IMR-90 (cell line): ENCODE measurements around the gene EFCAB8. TPM values are rescaled to one million over a fixed set of nuclear protein-coding genes. Genes with fewer than 3 reads are reported as not detected.

Experiments
- ATAC-seq: fragments of 200-7000 bp; cut with Tn5 transposase; 2 replicates; pipeline ENCODE4 v1.9.1; 2020; ENCODE audit warnings: low read depth, mild to moderate bottlenecking, moderate library complexity
- BruUV-seq: library from RNA; stranded (reverse); fragments of 400-500 nt; replicated peaks from 2 replicates; lab custom pipeline; 2021; lab: Mats Ljungman, UMichigan
- CTCF ChIA-PET: fragments of 300-600 bp; formaldehyde crosslinking; extraction: SDS; loops from one replicate; lab custom pipeline; 2021; ENCODE audit warnings: antibody characterized with exemption; lab: Yijun Ruan, JAX
- POLR2A ChIA-PET: fragments of 300-600 bp; sonication (Branson Sonifier 250); formaldehyde crosslinking; loops from one replicate; lab custom pipeline; 2022; ENCODE audit warnings: antibody characterized with exemption; ENCODE audit not compliant: unreplicated experiment; lab: Charles Lee
- DNase-seq: peaks from one replicate; pipeline ENCODE4 v3.0.0; 2013
- H2AFZ ChIP-seq: replicated peaks from 2 replicates; pipeline ENCODE3; 2013; ENCODE audit warnings: low read length, mild to moderate bottlenecking; ENCODE audit not compliant: poor library complexity
- H2AK5ac ChIP-seq: 2 replicates; pipeline ENCODE4 v1.6.1; 2013; ENCODE audit warnings: low read depth, low read length, inconsistent platforms
- H2AK9ac ChIP-seq: replicated peaks from 2 replicates; pipeline ENCODE3; 2013; ENCODE audit warnings: mild to moderate bottlenecking, low read depth, low read length, moderate library complexity; ENCODE audit not compliant: poor library complexity
- H2BK120ac ChIP-seq: 2 replicates; pipeline ENCODE4 v1.6.1; 2013; ENCODE audit warnings: low read depth, low read length, inconsistent platforms
- H2BK15ac ChIP-seq: 3 replicates; pipeline ENCODE4 v1.6.1; 2013; ENCODE audit warnings: low read depth, low read length, inconsistent platforms
- H2BK20ac ChIP-seq: 2 replicates; pipeline ENCODE4 v1.6.1; 2013; ENCODE audit warnings: low read depth, mild to moderate bottlenecking, inconsistent platforms, low read length, moderate library complexity
- H2BK5ac ChIP-seq: 2 replicates; pipeline ENCODE4 v1.6.1; 2013; ENCODE audit warnings: mild to moderate bottlenecking, low read depth, low read length, inconsistent platforms; ENCODE audit not compliant: poor library complexity, severe bottlenecking
- H3K14ac ChIP-seq: replicated peaks from 2 replicates; pipeline ENCODE4 v1.6.1; 2013; ENCODE audit warnings: low read depth, low read length, inconsistent platforms
- H3K18ac ChIP-seq: 2 replicates; pipeline ENCODE4 v1.6.1; 2013; ENCODE audit warnings: low read depth, low read length, control low read depth
- H3K23ac ChIP-seq: 2 replicates; pipeline ENCODE4 v1.6.1; 2013; ENCODE audit warnings: low read depth, low read length, inconsistent platforms
- H3K27ac ChIP-seq: 2 replicates; pipeline ENCODE4 v1.5.1; 2013; ENCODE audit warnings: mild to moderate bottlenecking, control low read depth, low read length; ENCODE audit not compliant: insufficient read depth
- H3K27me3 ChIP-seq: 2 replicates; pipeline ENCODE4 v1.6.1; 2013; ENCODE audit warnings: low read length; ENCODE audit not compliant: control insufficient read depth, insufficient read depth
- H3K36me3 ChIP-seq: 2 replicates; pipeline ENCODE4 v1.6.1; 2013; ENCODE audit warnings: low read length, mixed read lengths; ENCODE audit not compliant: control insufficient read depth, insufficient read depth
- H3K4ac ChIP-seq: 2 replicates; pipeline ENCODE4 v1.6.1; 2013; ENCODE audit warnings: low read depth, low read length, inconsistent platforms
- H3K4me1 ChIP-seq: 2 replicates; pipeline ENCODE4 v1.6.1; 2013; ENCODE audit warnings: low read length, mixed read lengths; ENCODE audit not compliant: control insufficient read depth, insufficient read depth
- H3K4me2 ChIP-seq: 2 replicates; pipeline ENCODE4 v1.6.1; 2013; ENCODE audit warnings: low read depth, mild to moderate bottlenecking, control low read depth, low read length, moderate library complexity
- H3K4me3 ChIP-seq: 2 replicates; pipeline ENCODE4 v1.5.1; 2013; ENCODE audit warnings: low read depth, mild to moderate bottlenecking, control low read depth, low read length, moderate library complexity; ENCODE audit not compliant: insufficient read depth
- H3K56ac ChIP-seq: 2 replicates; pipeline ENCODE4 v1.6.1; 2013; ENCODE audit warnings: low read length, inconsistent platforms; ENCODE audit not compliant: insufficient read depth; ENCODE audit errors: extremely low read depth
- H3K79me1 ChIP-seq, 2 experiments: 2 replicates each; pipeline ENCODE4 v1.6.1; 2013; ENCODE audit warnings: low read length in 2 of 2, inconsistent platforms in 1 of 2, low read depth in 1 of 2
- H3K9ac ChIP-seq: 2 replicates; pipeline ENCODE4 v1.6.1; 2013; ENCODE audit warnings: low read depth, low read length, control low read depth
- H3K9me1 ChIP-seq: 2 replicates; pipeline ENCODE4 v1.6.1; 2013; ENCODE audit warnings: low read length, inconsistent platforms; ENCODE audit not compliant: insufficient read depth
- H3K9me3 ChIP-seq: 2 replicates; pipeline ENCODE4 v1.6.1; 2013; ENCODE audit warnings: low read length; ENCODE audit not compliant: control insufficient read depth, insufficient read depth
- H4K20me1 ChIP-seq: 2 replicates; pipeline ENCODE4 v1.6.1; 2013; ENCODE audit warnings: low read length, inconsistent platforms; ENCODE audit not compliant: insufficient read depth
- H4K5ac ChIP-seq: 2 replicates; pipeline ENCODE4 v1.6.1; 2013; ENCODE audit warnings: mild to moderate bottlenecking, low read depth, low read length, control low read depth
- H4K8ac ChIP-seq, 2 experiments: 2 replicates each; pipeline ENCODE4 v1.6.1; 2013; ENCODE audit warnings: low read depth in 2 of 2, low read length in 2 of 2, control low read depth in 1 of 2, inconsistent platforms in 1 of 2
- H4K91ac ChIP-seq: 2 replicates; pipeline ENCODE4 v1.6.1; 2013; ENCODE audit warnings: low read depth, low read length, inconsistent platforms; ENCODE audit not compliant: insufficient read depth
- BHLHE40 ChIP-seq: fragments of 150-350 bp; IDR thresholded peaks from 2 replicates; pipeline ENCODE4 v1.6.1; 2016; ENCODE audit warnings: mild to moderate bottlenecking, low read depth, low read length
- CEBPB ChIP-seq: IDR thresholded peaks from 2 replicates; pipeline ENCODE4 v1.6.1; 2012; ENCODE audit warnings: low read depth, low read length, improper control_type of control experiment
- CHD1 ChIP-seq: IDR thresholded peaks from 2 replicates; pipeline ENCODE4 v1.6.1; 2012; ENCODE audit warnings: low read depth, low read length, improper control_type of control experiment
- CTCF ChIP-seq: conservative IDR thresholded peaks from 2 replicates; pipeline ENCODE4 v1.5.1; 2012; ENCODE audit warnings: mild to moderate bottlenecking, low read depth, low read length, improper control_type of control experiment
- ELK1 ChIP-seq: fragments of 150-350 bp; IDR thresholded peaks from 2 replicates; pipeline ENCODE4 v1.6.1; 2016; ENCODE audit warnings: low read depth, mild to moderate bottlenecking, low read length, moderate library complexity, borderline replicate concordance
- FOS ChIP-seq: fragments of 150-350 bp; IDR thresholded peaks from 2 replicates; pipeline ENCODE4 v1.6.1; 2016; ENCODE audit warnings: low read depth, low read length
- MAFK ChIP-seq: IDR thresholded peaks from 2 replicates; pipeline ENCODE4 v1.6.1; 2012; ENCODE audit warnings: low read depth, low read length, improper control_type of control experiment
- MAZ ChIP-seq: IDR thresholded peaks from 2 replicates; pipeline ENCODE4 v1.6.1; 2012; ENCODE audit warnings: low read depth, mild to moderate bottlenecking, low read length, improper control_type of control experiment, moderate library complexity, borderline replicate concordance
- MXI1 ChIP-seq: IDR thresholded peaks from 2 replicates; pipeline ENCODE4 v1.6.1; 2012; ENCODE audit warnings: low read depth, mild to moderate bottlenecking, low read length, moderate library complexity, borderline replicate concordance
- NFE2L2 ChIP-seq: fragments of 150-350 bp; IDR thresholded peaks from 2 replicates; pipeline ENCODE4 v1.6.1; 2016; ENCODE audit warnings: low read depth, mild to moderate bottlenecking, low read length
- POLR2A ChIP-seq: IDR thresholded peaks from 2 replicates; pipeline ENCODE4 v1.6.1; 2012; ENCODE audit warnings: mild to moderate bottlenecking, low read depth, low read length
- RAD21 ChIP-seq: IDR thresholded peaks from 2 replicates; pipeline ENCODE4 v1.6.1; 2012; ENCODE audit warnings: low read length, improper control_type of control experiment
- RCOR1 ChIP-seq: IDR thresholded peaks from 2 replicates; pipeline ENCODE4 v1.6.1; 2012; ENCODE audit warnings: mild to moderate bottlenecking, low read length, improper control_type of control experiment; ENCODE audit not compliant: insufficient replicate concordance
- RFX5 ChIP-seq: IDR thresholded peaks from 2 replicates; pipeline ENCODE4 v1.8.0; 2012; ENCODE audit warnings: low read depth, mild to moderate bottlenecking, low read length, moderate library complexity
- SMC3 ChIP-seq: fragments of 150-350 bp; IDR thresholded peaks from 2 replicates; pipeline ENCODE4 v1.6.1; 2016; ENCODE audit warnings: low read depth, mild to moderate bottlenecking, antibody characterized with exemption, low read length, moderate library complexity
- WGBS, 2 experiments: methylation state at CpG; one replicate each; pipeline versions ENCODE4 v1.1.5 to v1.1.7; 2013; ENCODE audit warnings: missing lambda C conversion rate in 2 of 2; ENCODE audit not compliant: insufficient read length in 1 of 2; ENCODE audit errors: extremely low coverage in 2 of 2; 5-methylcytosine and 5-hydroxymethylcytosine counted together
- dilution Hi-C: fragments of 300-500 bp; cut with HindIII; formaldehyde crosslinking; loops from one replicate; pipeline ENCODE4 v1.14.3; 2018; ENCODE audit warnings: low sequenced_read_pairs; ENCODE audit not compliant: unreplicated experiment
- in situ Hi-C: fragments of 300-500 bp; cut with MboI; formaldehyde crosslinking; loops from 3 replicates; pipeline ENCODE4 v1.14.3; 2019; ENCODE audit warnings: low sequenced_read_pairs, inconsistent platforms, mixed read lengths
- intact Hi-C: fragments of 100-400 bp; cut with micrococcal nuclease; formaldehyde crosslinking; loops from 2 replicates; pipeline ENCODE4 v1.10.0; 2022
- polyA plus RNA-seq, 3 experiments: library from polyadenylated mRNA; depleted of rRNA; stranded (reverse); fragments of >200 nt; gene quantifications; 2 replicates each; pipeline ENCODE4 v1.2.3, GENCODE V29; 2012; ENCODE audit warnings: low replicate concordance in 1 of 3
- total RNA-seq: library from RNA; depleted of rRNA; stranded (reverse); fragments of >200 nt; gene quantifications from 2 replicates; pipeline ENCODE4 v1.2.3, GENCODE V29; 2012
- TF ChIP-seq, protein P1 (sequence below): fragments of 150-350 bp; IDR thresholded peaks from 2 replicates; pipeline ENCODE4 v1.6.1; 2017; ENCODE audit warnings: mild to moderate bottlenecking, antibody characterized with exemption, low read length, low read depth

EFCAB8 gene
- total and polyA plus RNA-seq, 2 of the 4 experiments (the other 2 are of a cell fraction), result not detected

DNA sequence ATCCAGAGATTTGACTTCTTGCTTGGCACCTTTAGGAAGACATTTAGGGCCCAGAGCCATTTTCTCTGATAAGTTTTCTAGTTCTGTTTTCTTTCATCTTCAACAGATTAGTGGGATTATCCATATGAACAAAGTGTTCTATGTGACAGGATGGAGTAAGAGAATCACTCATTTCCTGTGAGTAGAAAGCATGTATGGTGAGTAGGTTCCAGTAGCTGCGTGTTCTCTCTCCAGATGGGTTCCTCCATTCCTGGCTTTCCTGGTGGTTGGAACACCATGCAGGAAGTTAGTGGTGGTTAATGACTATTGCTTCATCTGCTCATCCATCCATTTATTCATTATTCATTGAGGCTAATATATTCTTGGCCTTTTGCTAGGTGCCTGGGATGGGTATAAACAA is 54.0 kb downstream of the EFCAB8 start:
- POLR2A ChIA-PET, result no interaction called here
- dilution Hi-C loops, result no loop called here
- Histone ChIP-seq H3K4me1 (no peaks in the 10 kb centered on the region), H4K20me1 (no peaks in the 10 kb centered on the region), H4K5ac (no peak overlapping the region), H2BK20ac (no peak overlapping the region), H3K9me3 (peaks cover 4% of the 10 kb centered on the region; the same call in 1 of the 2 replicates), H2AFZ (no peak overlapping the region), H2BK120ac (no peak overlapping the region), H3K56ac (no peak overlapping the region), H3K4me3 (no peak overlapping the region), H2BK5ac (no peak overlapping the region), H3K14ac (no peak overlapping the region), H2BK15ac (no peak overlapping the region), H3K23ac (no peak overlapping the region), H3K27ac (no peak overlapping the region), H3K4me2 (no peak overlapping the region), H3K79me1 (no peaks in the 10 kb centered on the region), H2AK9ac (no peak overlapping the region), H3K9ac (no peak overlapping the region), H2AK5ac (no peak overlapping the region), H3K18ac (no peak overlapping the region), H3K9me1 (no peaks in the 10 kb centered on the region), H3K27me3 (peaks cover 6% of the 10 kb centered on the region; the same call in 1 of the 2 replicates), H3K36me3 (no peaks in the 10 kb centered on the region), H4K8ac (no peak overlapping the region), H3K4ac (no peak overlapping the region), H4K91ac (no peak overlapping the region)
- ATAC-seq (no peak), DNase-seq (no peak)
- BruUV-seq, result no TSS peak
- no peak for TF ChIP-seq POLR2A
- TF ChIP-seq SMC3, result no peak
- TF ChIP-seq RFX5, result no peak
- TF ChIP-seq MAZ, result no peak
- no peak for TF ChIP-seq CEBPB
- TF ChIP-seq CHD1, result no peak
- TF ChIP-seq MAFK, result no peak
- no peak for TF ChIP-seq RAD21
- TF ChIP-seq, protein P1, sequence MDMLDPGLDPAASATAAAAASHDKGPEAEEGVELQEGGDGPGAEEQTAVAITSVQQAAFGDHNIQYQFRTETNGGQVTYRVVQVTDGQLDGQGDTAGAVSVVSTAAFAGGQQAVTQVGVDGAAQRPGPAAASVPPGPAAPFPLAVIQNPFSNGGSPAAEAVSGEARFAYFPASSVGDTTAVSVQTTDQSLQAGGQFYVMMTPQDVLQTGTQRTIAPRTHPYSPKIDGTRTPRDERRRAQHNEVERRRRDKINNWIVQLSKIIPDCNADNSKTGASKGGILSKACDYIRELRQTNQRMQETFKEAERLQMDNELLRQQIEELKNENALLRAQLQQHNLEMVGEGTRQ, result no peak
- no peak for TF ChIP-seq CTCF
- no peak for TF ChIP-seq FOS
- no peak for TF ChIP-seq ELK1
- no peak for TF ChIP-seq RCOR1
- TF ChIP-seq MXI1, result no peak
- TF ChIP-seq BHLHE40, result no peak
- no peak for TF ChIP-seq NFE2L2
- CTCF ChIA-PET, result no interaction called here
- intact Hi-C loops, result no loop called here
- in situ Hi-C loops, result loop anchor here (10.0 kb wide), 1 partner anchor 392 kb away; no protein-coding TSS in a partner anchor
- no CpG with 5 or more reads among the region's 1 CpG for WGBS, 2 experiments
